Bronchial epithelial cell (primary cell): ENCODE results near the gene CNGA1. TPM values are rescaled to one million over a fixed set of nuclear protein-coding genes. Genes with fewer than 3 reads are reported as not detected.

Experiments used
- DNase-seq: peaks from one replicate; pipeline ENCODE4 v3.0.0-alpha.2; 2010; ENCODE audit warnings: low read depth
- FAIRE-seq: peaks from 2 replicates; lab custom pipeline; 2011; peaks lifted over from hg19 to GRCh38; lab: Jason Lieb, UNC
- H3K27me3 ChIP-seq: 2 replicates; pipeline ENCODE4 v1.5.1; 2011; ENCODE audit warnings: low read length; ENCODE audit not compliant: control insufficient read depth, insufficient read depth
- H3K36me3 ChIP-seq: 2 replicates; pipeline ENCODE4 v1.5.1; 2011; ENCODE audit warnings: low read length; ENCODE audit not compliant: control insufficient read depth, insufficient read depth
- H3K4me3 ChIP-seq: 2 replicates; pipeline ENCODE4 v1.5.1; 2011; ENCODE audit warnings: mild to moderate bottlenecking, low read depth, low read length, control low read depth
- total RNA-seq: library from RNA; depleted of rRNA; stranded (reverse); fragments of >200 nt; gene quantifications from 2 replicates; pipeline ENCODE4 v1.2.1, GENCODE V29; 2014
- TF ChIP-seq, protein P1 (sequence below): IDR thresholded peaks from 2 replicates; pipeline ENCODE4 v1.5.1; 2011; ENCODE audit warnings: mild to moderate bottlenecking, moderate library complexity, low read length, control low read depth, inconsistent platforms; ENCODE audit not compliant: insufficient read depth, severe bottlenecking

Gene CNGA1
- total RNA-seq, 1 donor from 2014 or later = 1.6 TPM

GRCh38 chr4:47915378-47915777, 101.1 kb downstream of the CNGA1 start:
- Histone ChIP-seq H3K27me3 (no peaks in the 10 kb centered on the region), H3K4me3 (no peak overlapping the region), H3K36me3 (no peaks in the 10 kb centered on the region)
- DNase-seq = no peak
- FAIRE-seq = no peak
- TF ChIP-seq, protein P1, sequence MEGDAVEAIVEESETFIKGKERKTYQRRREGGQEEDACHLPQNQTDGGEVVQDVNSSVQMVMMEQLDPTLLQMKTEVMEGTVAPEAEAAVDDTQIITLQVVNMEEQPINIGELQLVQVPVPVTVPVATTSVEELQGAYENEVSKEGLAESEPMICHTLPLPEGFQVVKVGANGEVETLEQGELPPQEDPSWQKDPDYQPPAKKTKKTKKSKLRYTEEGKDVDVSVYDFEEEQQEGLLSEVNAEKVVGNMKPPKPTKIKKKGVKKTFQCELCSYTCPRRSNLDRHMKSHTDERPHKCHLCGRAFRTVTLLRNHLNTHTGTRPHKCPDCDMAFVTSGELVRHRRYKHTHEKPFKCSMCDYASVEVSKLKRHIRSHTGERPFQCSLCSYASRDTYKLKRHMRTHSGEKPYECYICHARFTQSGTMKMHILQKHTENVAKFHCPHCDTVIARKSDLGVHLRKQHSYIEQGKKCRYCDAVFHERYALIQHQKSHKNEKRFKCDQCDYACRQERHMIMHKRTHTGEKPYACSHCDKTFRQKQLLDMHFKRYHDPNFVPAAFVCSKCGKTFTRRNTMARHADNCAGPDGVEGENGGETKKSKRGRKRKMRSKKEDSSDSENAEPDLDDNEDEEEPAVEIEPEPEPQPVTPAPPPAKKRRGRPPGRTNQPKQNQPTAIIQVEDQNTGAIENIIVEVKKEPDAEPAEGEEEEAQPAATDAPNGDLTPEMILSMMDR = no peak

GRCh38 chr4:47914926-47915237, 101.6 kb downstream of the CNGA1 start:
- Histone ChIP-seq H3K27me3 (no peaks in the 10 kb centered on the region), H3K4me3 (peak overlapping the region; percentile 91), H3K36me3 (peaks cover 2% of the 10 kb centered on the region)
- TF ChIP-seq, protein P1 = no peak
- DNase-seq (no peak), FAIRE-seq (no peak)

DNA sequence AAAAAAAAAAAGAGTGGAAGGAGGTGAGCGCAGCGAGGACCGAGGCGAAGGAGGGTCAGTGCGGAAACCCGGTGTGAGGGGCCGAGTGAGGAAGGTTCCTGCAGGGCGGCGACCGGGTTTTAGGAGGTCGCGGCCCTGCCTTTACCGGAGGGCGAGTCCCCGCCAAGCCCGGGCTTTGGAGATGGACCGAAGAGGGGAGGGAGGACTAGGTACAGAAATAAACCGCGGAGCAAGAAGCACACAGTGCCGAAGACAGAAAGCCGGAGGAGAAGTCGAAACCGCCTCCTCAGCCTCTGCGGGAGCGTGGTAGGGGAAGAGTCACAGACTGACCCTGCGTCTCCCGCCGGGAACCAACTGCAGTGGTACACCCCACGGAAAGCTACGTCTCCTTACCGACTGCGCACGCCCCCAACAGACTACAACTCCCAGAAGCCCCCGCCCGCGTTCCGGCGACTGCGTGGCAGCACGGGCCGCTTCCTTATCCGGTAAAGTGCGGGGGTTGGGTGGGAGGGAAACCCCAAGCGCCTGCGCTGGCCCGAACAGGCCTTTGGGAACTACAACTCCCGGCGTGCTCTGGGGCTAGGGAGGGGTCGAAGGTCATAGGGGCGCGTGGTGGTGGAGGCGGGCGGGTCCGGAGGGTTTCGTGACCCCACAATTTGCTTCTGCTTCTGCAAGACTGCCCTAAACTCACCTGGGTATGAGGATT, 102.1 kb downstream of the CNGA1 start, which contains the start of gene NFXL1:
TSS of gene NFXL1 (minus strand) at position 364 of the 706 bp plus-strand sequence. CDS start 380 bp downstream, outside the sequence.
- Histone ChIP-seq H3K27me3 (no peaks in the 10 kb centered on the region), H3K4me3 (peak within 1 kb of the TSS; percentile 91), H3K36me3 (peaks cover 2% of the 10 kb centered on the region)
- DNase-seq = peak; percentile 90
- FAIRE-seq = no peak
- TF ChIP-seq, protein P1 = no peak

DNA sequence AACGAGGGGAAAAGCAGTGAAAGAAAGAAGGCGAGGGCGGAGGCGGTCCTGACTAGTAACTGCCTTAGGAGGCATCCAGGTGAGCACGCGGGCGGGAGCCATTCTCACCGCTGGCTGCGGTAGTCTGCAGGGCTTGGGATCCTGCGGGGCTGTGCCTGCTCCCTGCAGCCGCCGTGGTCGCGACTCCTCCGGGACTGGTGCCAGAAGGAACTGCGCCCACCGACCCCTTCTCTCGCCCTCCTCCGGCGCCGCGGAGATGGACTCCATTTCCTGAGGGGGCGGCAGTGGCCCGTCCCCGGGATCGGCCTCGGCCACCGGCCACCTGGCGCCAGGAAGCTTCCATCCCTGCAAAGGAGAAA, 102.6 kb downstream of the CNGA1 start:
- no peak for FAIRE-seq
- H3K27me3 ChIP-seq = no peaks in the 10 kb centered on the region
- TF ChIP-seq, protein P1 = no peak
- DNase-seq = peak; percentile 38
- peak overlapping the region; percentile 91 for H3K4me3 ChIP-seq
- peaks cover 2% of the 10 kb centered on the region for H3K36me3 ChIP-seq

DNA sequence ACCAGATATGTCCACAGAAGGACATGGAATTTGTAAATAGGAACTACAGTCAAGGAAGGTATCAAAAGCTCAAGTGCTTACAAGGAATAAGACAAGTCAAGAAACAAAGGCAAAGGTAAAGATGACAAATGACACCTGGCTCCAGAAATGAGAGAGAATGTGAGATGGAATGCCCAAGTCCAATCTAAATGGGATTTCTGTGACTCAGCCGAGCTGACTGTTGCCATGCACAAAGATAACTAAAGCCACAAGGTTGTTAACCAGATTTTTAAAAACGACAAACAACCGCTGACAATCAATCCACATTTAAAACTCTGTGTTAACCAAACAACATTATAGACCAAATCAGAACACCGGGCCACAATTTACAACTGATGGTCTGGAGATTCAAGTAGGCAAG, 103.2 kb downstream of the CNGA1 start:
- TF ChIP-seq, protein P1 = no peak
- no peak for FAIRE-seq
- Histone ChIP-seq H3K36me3 (peaks cover 2% of the 10 kb centered on the region), H3K27me3 (no peaks in the 10 kb centered on the region), H3K4me3 (peak overlapping the region; percentile 91)
- peak; percentile 55 for DNase-seq
